GM12864 (cell line): ENCODE results near the gene OR13A1.

Experiments used
- DNase-seq: peaks from one replicate; pipeline ENCODE4 v3.0.0-alpha.2; 2011; ENCODE audit warnings: low read depth
- H3K4me3 ChIP-seq: 2 replicates; pipeline ENCODE4 v1.5.1; 2011; ENCODE audit warnings: mild to moderate bottlenecking, low read depth, low read length, control low read depth
- TF ChIP-seq, protein P1 (sequence below): IDR thresholded peaks from 2 replicates; pipeline ENCODE4 v1.5.1; 2011; ENCODE audit warnings: low read depth, mild to moderate bottlenecking, moderate library complexity, low read length, control low read depth, inconsistent platforms; ENCODE audit errors: missing control alignments

The OR13A1 gene

DNA sequence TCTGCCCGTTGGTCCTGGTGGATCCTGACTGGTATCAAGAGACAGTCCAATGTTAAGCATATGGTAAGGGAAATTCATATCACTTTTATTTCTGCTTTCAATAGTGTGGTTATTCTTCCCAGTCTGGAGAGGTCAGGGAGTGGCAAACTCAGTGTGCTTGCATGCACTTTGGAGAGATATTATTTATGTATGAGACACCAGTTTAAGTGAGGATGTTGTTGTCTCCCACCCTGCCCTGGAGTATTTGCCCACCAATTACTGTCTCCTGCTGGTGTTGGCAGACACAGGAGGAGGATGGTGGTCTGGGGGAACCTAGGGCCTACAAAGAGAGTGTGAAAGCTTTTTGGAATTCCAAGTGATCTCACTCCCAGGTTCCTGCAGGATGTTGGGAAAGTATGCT is 59.7 kb downstream of the OR13A1 start:
- TF ChIP-seq, protein P1, sequence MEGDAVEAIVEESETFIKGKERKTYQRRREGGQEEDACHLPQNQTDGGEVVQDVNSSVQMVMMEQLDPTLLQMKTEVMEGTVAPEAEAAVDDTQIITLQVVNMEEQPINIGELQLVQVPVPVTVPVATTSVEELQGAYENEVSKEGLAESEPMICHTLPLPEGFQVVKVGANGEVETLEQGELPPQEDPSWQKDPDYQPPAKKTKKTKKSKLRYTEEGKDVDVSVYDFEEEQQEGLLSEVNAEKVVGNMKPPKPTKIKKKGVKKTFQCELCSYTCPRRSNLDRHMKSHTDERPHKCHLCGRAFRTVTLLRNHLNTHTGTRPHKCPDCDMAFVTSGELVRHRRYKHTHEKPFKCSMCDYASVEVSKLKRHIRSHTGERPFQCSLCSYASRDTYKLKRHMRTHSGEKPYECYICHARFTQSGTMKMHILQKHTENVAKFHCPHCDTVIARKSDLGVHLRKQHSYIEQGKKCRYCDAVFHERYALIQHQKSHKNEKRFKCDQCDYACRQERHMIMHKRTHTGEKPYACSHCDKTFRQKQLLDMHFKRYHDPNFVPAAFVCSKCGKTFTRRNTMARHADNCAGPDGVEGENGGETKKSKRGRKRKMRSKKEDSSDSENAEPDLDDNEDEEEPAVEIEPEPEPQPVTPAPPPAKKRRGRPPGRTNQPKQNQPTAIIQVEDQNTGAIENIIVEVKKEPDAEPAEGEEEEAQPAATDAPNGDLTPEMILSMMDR: no peak
- no peak for DNase-seq
- no peak overlapping the region for H3K4me3 ChIP-seq

DNA sequence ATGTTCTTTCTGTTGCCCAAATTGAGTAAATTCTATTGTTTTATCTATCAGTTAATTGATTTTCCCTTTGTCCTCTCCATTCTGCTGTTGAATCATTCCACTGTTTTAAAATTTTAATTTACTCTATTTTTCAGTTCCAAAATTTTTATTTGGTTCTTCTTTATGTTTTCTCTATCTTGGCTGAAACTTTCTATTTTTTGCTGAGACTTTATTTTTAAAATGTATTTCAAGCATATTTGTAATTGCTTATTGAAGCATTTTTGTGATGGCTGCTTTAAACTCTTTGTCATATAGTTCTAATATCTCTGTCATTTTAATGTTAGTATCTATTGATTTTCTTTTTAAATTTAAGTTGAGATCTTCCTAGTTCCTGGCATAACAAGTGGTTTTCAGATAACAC is 60.5 kb downstream of the OR13A1 start:
- no peak for DNase-seq
- TF ChIP-seq, protein P1: no peak
- no peak overlapping the region for H3K4me3 ChIP-seq

DNA sequence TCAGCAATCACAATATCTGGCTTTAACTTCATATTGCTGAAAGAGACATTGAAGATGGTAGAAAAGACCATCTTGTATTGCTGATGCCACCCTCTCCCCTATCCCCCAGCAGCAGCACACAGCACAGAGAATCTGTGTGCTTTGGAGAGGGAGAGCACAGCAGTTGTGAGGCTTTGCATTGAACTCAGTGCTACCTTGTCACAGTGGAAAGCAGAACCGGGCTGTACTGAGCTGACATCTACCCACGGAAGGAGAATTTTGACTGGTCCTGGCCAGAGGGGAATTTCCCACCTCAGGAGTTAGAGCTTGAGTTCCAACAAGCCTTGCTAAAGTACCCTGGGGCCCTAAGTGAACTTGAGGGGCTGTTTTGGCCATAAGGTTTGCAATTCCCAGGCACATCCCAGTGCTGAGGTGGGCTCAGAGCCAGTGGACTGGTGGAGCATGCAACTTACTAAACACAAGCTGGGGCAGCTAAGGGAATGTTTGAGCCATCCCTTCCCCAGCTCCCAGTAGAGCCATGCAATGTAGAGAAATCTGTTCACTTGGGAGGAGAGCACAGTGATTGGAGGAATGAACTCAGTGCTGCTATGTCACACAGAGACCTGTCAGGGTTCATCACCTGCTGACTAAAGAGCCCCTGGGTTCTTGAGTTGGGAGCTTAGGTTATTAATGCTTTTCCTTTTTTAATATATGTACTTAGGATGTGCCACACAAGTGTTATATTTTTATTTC is 62.1 kb downstream of the OR13A1 start:
- no peak overlapping the region for H3K4me3 ChIP-seq
- peak; percentile 52 for DNase-seq
- TF ChIP-seq, protein P1: no peak
